ENCODE data around the gene HDGFL2. TPM values are rescaled to one million over a fixed set of nuclear protein-coding genes. Genes with fewer than 3 reads are reported as not detected.

The HDGFL2 gene
- total and polyA plus RNA-seq, 2 of the 8 experiments (the other 6 are each of a cell fraction or from before 2014, with no cell fraction given), result 31.1 to 106 TPM

DNA sequence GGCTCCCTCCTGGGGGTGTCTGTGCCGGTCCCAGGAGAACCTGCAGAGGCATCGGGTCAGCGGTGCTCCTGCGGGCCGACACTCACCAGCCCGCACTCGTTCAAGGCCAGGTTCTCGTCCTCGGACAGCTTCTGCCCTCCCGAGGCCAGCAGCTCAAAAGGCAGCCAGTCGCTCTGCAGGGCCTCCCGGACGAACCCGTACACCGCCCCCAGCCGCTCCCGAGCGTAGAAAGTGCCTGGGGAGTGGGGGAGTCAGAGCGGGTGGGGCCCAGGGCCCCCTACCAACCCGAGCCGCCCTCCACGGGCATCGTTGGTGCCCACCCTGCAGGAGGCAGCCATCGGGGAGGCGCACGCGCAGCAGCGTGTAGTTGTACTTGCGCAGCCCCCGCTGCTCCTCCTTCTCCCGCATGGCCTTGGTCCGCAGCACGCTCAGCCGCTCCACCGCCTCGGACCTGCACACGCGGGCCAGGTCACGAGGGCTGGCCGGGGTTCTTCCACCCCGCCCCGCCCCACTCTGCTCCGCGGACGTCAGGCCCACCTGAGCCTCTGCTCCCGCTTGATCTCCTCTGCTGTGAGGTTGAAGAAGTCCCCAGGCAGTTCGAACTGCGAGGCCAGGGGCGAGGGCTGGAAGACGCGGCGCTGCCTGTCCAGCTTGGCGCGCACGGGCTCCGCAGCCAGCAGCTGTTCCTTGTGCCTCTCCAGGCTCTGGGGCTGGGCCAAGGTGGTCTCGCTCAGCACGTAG, 26.0 kb upstream of the HDGFL2 start:
- peak in 1 of 2 experiments; percentile 52 for DNase-seq (ENCODE audit: low read depth in 1 of 2, low spot score in 2 of 2)
- Histone ChIP-seq H3K56ac (replicated peaks; ENCODE audit: insufficient read length, low read depth, low read length) (no peak overlapping the region), H2BK12ac (ENCODE audit: low read depth, low read length) (no peak overlapping the region), H4K5ac (ENCODE audit: insufficient read length, low read depth, low read length) (no peak overlapping the region), H3K79me1 (ENCODE audit: low read depth, low read length) (no peaks in the 10 kb centered on the region; the same call in 1 of the 2 replicates), H4K8ac (ENCODE audit: extremely low read depth, insufficient read depth, low read length) (0 out of 2 replicates have a peak overlapping the region, but pooled peaks have one; percentile 28), H2BK20ac (ENCODE audit: low read length) (no peak overlapping the region), H3K23me2 (ENCODE audit: low read depth, low read length) (no peaks in the 10 kb centered on the region), H3K4me2 (ENCODE audit: insufficient read depth in 1 of 2, low read depth in 2 of 2, low read length in 2 of 2) (no peak overlapping the region), H3K9me3 (ENCODE audit: insufficient read depth in 2 of 2, low read depth in 1 of 2, low read length in 1 of 2) (no peaks in the 10 kb centered on the region), H3K27me3 (replicated peaks in 1 of 4; ENCODE audit: control insufficient read depth in 3 of 4, extremely low read depth in 1 of 4, insufficient read depth in 3 of 4, low read length in 3 of 4) (no peaks in the 10 kb centered on the region), H3K23ac (ENCODE audit: insufficient read length) (no peak overlapping the region), H3K9ac (replicated peaks in 1 of 4; ENCODE audit: extremely low read depth in 1 of 4, low read depth in 3 of 4, low read length in 3 of 4) (no peak overlapping the region), H4K91ac (replicated peaks; ENCODE audit: insufficient read length, low read length) (no peak overlapping the region), H3K14ac (ENCODE audit: insufficient read length) (no peak overlapping the region), H3K4me1 (replicated peaks in 1 of 4; ENCODE audit: control insufficient read depth in 3 of 4, insufficient read depth in 4 of 4, low read length in 3 of 4) (peaks cover 0 to 2% (median 0%) of the 10 kb centered on the region in 4 experiments; a peak in 4 of 7 replicates), H2AK5ac (ENCODE audit: low read depth, low read length) (no peak overlapping the region), H3K18ac (ENCODE audit: extremely low read depth, low read length) (no peak overlapping the region), H3K36me3 (ENCODE audit: control insufficient read depth in 2 of 4, insufficient read depth in 4 of 4, low read length in 3 of 4) (peaks cover 15 to 36% (median 27%) of the 10 kb centered on the region in 4 experiments; a peak in 7 of 8 replicates), H2BK120ac (replicated peaks; ENCODE audit: low read depth, low read length) (no peak overlapping the region), H3K4ac (replicated peaks; ENCODE audit: insufficient read length, low read depth, low read length) (no peak overlapping the region), H3K79me2 (ENCODE audit: control insufficient read depth in 1 of 2, insufficient read depth in 2 of 2, low read length in 2 of 2) (no peaks in the 10 kb centered on the region), H3K4me3 (ENCODE audit: extremely low read depth in 1 of 4, insufficient read depth in 2 of 4, low read depth in 3 of 4, low read length in 4 of 4) (no peak overlapping the region), H4K20me1 (replicated peaks in 1 of 2; ENCODE audit: control insufficient read depth in 1 of 2, insufficient read depth in 2 of 2, low read length in 2 of 2) (peaks cover 13 to 33% of the 10 kb centered on the region in 2 experiments), H2BK5ac (ENCODE audit: low read depth, low read length) (no peak overlapping the region), H2BK15ac (ENCODE audit: low read length) (0 out of 2 replicates have a peak overlapping the region, but pooled peaks have one; percentile 72), H2AFZ (ENCODE audit: low read length) (no peak overlapping the region), H3K27ac (ENCODE audit: low read depth, low read length) (no peak overlapping the region)
- ChIA-PET CTCF (ENCODE audit: partially characterized antibody) (interaction anchor here (1.1 kb wide), 1 partner anchor 17 kb away, joined by 4 read pairs; no protein-coding TSS in a partner anchor), POLR2A (ENCODE audit: partially characterized antibody) (interaction anchor here (0.9 to 58.1 kb wide), 4 partner anchors 8 to 142 kb away, joined by 3 to 1590 read pairs (median 796); partner anchors contain the start of genes CHAF1A, FSD1, SH3GL1 and UBXN6)
- 89% methylated on average over 48 of the region's 58 CpGs; no CpG with 5 or more reads in 1 of the 2 experiments for WGBS, 2 experiments (ENCODE audit: extremely low coverage in 1 of 2, insufficient coverage in 1 of 2, insufficient read length in 1 of 2, insufficient replicate concordance in 2 of 2, low coverage in 1 of 2, low lambda C conversion rate in 2 of 2, missing lambda C conversion rate in 1 of 2)
- no peak for FAIRE-seq
- no peak for TF ChIP-seq BRCA1 (IDR thresholded peaks at IDR 0.05; ENCODE audit: low read depth, low read length)
- TF ChIP-seq POLR2AphosphoS5 (IDR thresholded peaks at IDR 0.05; ENCODE audit: low read depth, low read length), result 0 out of 2 replicates have a peak, but pooled peaks have one; percentile 79
- no peak for TF ChIP-seq CREB1 (IDR thresholded peaks at IDR 0.05)
- TF ChIP-seq CHD2 (IDR thresholded peaks at IDR 0.05; ENCODE audit: low read length), result no peak
- TF ChIP-seq SAP30 (IDR thresholded peaks at IDR 0.05; ENCODE audit: insufficient read depth, insufficient replicate concordance, low read length), result no peak
- no peak for TF ChIP-seq SP4 (IDR thresholded peaks at IDR 0.05; ENCODE audit: low read length)
